PC-9 (cell line): ENCODE data around the gene TBC1D10B.

Experiments used
- EZH2 ChIP-seq: fragments of 200-600 bp; sonication (generic); IDR thresholded peaks from 2 replicates; pipeline ENCODE4 v1.8.0; 2017; ENCODE audit warnings: antibody characterized with exemption, low read depth
- TF ChIP-seq, protein P1 (sequence below): fragments of 200-600 bp; sonication (generic); conservative IDR thresholded peaks from 2 replicates; pipeline ENCODE4 v1.6.1; 2017; ENCODE audit warnings: mixed run types, antibody characterized with exemption, mild to moderate bottlenecking, moderate library complexity

DNA sequence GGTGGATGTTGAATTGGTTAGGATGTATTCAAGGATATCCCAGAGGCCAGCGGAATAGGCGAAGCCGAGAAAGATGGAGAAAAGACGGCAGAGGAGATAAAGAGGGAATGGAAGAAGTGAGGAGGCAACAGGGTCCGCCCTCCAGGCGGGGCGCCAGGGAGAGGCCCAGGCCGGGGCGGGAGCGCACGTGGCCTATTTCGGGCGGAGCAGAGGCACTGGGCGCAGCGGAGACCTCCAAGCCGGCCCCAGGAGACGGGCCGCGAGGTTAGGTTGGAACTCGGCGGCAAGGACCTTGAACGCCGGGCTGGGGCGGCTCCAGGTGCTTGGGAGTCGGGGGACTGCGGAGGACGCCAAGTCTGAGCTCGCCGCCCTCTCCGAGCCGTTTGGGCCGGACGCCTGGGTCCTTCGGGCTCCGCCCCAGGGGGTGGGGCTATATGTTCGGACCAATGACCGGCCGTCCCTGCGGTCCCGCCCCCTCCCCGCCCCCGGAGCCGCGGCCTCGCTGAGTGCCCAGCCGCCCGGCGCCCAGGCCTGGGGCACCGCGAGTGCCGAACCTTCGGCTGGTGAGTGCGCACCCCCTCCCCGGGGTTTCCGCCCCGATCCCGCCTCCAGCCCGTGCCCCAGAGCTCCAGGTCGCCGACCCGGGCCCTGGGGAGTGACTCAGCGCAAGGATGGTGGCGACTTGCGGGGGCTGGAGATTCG, 37.0 kb upstream of the TBC1D10B start, which contains the start of gene ZNF771:
- TF ChIP-seq, protein P1, sequence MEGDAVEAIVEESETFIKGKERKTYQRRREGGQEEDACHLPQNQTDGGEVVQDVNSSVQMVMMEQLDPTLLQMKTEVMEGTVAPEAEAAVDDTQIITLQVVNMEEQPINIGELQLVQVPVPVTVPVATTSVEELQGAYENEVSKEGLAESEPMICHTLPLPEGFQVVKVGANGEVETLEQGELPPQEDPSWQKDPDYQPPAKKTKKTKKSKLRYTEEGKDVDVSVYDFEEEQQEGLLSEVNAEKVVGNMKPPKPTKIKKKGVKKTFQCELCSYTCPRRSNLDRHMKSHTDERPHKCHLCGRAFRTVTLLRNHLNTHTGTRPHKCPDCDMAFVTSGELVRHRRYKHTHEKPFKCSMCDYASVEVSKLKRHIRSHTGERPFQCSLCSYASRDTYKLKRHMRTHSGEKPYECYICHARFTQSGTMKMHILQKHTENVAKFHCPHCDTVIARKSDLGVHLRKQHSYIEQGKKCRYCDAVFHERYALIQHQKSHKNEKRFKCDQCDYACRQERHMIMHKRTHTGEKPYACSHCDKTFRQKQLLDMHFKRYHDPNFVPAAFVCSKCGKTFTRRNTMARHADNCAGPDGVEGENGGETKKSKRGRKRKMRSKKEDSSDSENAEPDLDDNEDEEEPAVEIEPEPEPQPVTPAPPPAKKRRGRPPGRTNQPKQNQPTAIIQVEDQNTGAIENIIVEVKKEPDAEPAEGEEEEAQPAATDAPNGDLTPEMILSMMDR, result no peak
- no peak for TF ChIP-seq EZH2
